HG03097 (cell line): ENCODE measurements around the gene PCA3.
"Not testable (repeated sequence)": the region's sequence is repeated elsewhere in the genome, so short reads cannot be mapped to it uniquely, and the experiment has no call there.

Experiments used
- ATAC-seq: cut with Tn5 transposase; IDR thresholded peaks from one replicate; pipeline ENCODE4 v1.9.1; 2021; ENCODE audit not compliant: unreplicated experiment, low FRiP score

PCA3 gene

DNA sequence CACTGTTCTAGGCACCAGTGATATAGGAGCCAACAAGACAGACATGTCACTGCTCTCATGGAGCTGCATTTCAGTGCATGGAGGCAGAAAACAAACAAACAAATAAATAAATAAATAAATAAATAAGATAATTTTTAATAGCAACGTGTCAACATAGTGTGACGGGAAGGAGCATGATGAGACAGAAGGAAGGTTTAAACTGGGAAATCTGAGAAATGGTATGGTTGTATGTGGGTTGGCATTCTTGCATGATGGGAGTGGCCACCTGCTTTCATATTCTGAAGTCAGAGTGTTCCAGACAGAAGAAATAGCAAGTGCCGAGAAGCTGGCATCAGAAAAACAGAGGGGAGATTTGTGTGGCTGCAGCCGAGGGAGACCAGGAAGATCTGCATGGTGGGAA lies at the start of gene PCA3:
Gene PCA3 (plus strand): TSS at position 301 of the 400 bp plus-strand sequence.
- no peak for ATAC-seq

DNA sequence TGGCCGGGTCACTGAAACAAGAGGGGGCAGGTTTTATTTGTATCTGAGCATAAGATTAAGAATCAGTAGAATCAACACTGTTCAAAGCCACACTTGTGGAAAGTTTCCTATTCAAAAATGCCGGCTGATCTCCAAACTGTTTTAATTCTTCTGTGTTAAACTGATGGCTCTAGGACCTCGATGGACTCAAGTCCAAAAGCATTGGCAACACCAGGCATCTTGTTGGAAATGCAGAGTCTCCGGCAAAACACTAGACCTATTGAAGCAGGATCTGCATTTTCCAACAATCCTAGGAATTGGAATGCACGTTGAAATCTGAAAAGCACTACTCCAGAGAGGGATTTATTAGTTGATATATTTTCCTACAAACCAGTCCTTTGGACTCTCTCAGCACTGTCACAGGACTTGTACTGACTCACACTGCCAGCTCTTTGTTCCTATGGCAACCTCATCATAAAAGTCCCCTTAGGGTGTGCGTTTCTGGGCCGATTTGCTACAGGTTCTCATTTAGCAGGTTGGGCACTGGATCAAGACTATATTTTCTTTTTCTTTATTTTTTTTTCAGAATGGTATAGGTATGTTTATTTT lies 48.1 kb upstream of the PCA3 start:
- no peak for ATAC-seq

DNA sequence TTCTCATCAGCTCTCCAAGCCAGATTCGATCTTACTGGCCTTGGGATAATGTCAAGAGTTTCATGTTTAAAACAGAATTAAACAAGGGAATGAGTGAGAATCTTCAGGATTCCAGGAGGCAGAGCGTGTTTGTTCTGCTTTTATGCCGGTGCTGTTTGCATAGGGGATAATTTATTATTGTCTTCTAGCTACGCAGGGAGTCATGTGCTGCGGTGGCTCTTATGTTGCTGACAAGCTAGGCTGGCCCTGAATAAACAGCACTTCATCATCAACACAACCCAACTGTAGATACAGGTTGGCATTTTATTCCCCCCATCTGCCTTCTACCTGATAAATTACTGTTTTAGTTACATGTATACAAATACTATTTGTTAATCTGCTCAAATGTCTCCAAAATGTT lies 47.1 kb upstream of the PCA3 start:
- ATAC-seq, result no peak

DNA sequence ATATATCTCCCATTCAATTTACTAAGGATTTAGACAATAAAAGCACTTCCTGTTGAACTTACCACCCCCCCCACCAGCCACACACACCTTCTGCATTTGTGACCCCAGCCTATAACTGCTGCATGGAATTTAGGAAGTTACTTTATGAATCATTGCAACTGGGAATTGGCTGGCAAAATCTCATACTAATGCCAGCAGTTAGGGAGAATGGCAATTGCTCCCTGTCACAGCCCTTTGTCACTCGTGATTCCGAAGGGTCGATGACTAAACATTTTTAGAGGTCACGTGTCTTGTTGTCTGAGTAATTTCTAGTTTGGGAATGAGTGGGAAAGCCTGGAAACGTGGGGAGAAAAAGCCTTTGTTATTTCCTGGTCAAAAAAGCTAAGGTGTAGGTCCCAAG lies 46.6 kb upstream of the PCA3 start:
- ATAC-seq, result no peak

DNA sequence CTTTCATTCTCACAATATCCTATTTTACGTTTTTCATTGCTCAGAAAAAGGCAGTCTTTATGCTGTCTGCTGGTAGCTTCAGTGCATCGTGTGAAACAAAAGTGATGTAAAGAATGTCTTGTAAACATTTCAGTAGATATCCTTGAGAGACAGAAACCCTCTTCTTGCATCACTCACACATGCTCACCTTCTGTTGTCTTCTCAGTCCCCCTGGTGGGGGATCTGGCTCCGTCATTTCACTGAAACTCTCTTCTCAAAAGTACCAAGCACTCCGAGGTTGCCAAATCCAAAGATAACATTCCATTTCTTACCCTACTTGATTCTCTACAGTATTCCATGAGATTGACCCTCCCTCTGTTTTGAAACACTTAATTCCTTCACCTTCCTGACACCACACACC lies 46.1 kb upstream of the PCA3 start:
- no peak for ATAC-seq

DNA sequence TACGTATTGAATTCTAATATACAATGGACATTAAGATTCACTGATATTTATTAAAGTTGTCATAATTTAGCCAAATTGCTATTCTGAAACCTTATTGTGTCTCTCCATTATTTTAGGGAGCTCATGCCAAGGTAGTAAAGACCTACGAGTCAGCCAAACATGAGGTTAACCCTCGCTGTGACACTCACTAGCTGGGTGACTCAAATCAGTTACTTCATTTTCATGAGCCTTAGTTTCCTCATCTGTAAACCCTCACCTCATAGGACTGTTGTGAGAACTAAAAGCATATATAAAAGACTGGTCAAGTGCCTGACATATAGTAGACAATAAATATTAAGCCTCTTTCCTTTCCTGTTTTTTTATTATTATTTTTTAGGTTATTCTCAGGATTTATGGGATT lies 44.0 kb upstream of the PCA3 start:
- ATAC-seq, result no peak

DNA sequence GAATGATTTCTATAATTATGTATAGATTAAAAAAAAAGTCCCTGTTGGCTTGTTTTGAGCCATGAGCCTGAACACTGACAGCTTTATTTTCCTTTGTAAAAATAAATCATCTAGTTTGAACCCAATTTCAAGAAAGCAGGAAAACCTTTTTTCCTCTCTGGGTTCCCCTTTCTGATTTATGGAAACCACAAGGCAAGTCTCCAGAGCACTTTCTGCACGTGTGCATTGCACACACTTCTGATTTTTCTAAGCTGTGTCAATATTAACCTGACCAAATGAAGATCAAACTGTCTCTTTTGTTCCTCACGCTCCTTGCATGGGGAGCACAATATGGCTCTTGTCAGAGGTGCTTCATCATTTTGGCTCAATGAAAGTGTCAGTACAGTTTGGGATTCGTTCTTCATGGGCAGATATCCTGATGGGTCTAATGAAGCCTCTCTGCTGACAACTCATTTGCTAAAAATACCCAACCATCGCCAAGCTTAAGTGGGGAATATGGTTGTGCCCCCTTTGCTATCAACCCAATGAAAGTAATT lies 39.2 kb upstream of the PCA3 start:
- no peak for ATAC-seq

DNA sequence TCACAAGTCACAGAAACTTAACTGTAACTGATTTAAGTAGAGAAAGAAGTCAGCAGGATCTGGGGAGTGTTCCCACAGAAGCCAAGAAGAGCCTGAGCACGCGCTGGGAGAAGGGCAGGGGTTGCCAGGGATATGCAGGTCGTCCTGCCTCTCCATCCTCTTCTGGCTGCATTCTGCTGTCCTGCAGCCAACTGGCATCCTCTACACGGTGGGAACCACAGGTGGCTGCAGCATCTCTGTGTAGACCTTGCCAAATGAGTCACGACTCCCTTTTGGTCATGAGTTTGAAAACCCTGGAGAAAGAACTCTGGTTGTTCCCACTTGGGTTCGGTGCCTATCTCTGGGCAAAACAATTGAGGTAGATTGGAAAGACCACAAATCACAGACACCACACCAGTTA lies 38.4 kb upstream of the PCA3 start:
- no peak for ATAC-seq

DNA sequence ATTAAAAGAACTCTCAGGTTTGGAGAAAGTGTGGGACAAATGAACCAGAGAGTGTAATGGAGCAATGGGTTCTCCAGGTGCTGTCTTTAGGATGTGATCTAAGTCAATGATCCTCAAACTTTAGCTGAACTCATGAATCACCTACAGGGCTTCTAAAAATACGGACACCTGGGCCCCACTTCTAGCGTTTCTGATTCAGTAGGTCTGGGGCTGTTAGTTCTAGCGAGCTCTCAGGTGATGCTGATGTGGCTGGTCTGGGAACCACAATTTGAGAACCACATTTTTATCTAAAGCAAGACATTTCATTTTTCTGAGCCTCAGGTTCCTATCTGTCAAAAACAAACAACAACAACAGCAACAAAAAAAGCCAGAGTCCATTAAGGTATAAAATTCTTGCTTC lies 35.1 kb upstream of the PCA3 start:
- ATAC-seq, result no peak

DNA sequence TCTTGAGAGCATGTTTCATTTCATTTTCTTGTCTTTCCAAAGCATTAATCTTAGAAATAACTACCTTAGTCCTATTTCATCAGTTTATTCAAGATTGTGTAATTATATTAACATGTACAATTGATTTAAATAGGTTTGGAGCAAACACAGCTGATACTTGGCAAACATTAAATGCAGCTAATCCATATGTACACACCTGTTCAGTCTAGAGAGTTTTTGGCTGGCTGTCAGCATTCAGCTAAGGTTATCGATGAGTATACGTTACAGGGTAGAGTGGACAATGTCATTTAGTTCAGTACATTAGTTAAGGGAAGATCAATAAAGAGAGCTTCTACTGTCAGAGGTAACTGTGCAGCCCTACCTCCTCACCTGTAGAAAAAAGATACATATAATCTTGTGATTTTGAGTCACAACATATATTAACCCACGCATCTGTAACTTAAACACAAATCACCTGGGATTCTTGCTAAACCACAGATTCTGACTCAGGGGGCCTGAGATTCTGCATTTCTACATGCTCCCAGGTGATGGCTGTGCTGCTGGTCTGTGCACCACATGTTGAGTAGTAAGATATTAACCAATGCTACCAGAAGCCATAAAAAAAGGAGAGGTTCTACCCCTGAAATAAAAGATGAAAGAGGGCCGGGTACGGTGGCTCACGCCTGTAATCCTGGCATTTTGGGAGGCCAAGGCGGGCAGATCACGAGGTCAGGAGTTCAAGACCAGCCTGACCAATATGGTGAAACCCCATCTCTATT lies 34.1 kb upstream of the PCA3 start:
- no peak for ATAC-seq

DNA sequence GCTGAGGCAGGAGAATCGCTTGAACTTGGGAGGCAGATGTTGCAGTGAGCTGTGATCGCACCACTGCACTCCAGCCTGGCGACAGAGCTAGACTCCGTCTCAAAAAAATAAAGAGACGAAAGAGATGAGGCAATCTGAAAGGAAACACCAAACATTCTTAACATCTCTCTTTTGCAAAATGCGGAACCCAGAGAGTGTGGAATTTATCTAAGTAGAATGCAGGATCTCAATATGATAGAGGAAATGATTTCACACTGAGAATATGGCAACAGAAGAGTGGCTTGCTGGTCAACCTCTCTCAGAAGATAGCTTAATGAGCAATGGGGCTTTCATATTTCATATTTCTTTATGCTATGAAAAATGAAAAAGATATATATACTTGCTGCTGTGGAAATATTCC lies 33.4 kb upstream of the PCA3 start:
- no peak for ATAC-seq

DNA sequence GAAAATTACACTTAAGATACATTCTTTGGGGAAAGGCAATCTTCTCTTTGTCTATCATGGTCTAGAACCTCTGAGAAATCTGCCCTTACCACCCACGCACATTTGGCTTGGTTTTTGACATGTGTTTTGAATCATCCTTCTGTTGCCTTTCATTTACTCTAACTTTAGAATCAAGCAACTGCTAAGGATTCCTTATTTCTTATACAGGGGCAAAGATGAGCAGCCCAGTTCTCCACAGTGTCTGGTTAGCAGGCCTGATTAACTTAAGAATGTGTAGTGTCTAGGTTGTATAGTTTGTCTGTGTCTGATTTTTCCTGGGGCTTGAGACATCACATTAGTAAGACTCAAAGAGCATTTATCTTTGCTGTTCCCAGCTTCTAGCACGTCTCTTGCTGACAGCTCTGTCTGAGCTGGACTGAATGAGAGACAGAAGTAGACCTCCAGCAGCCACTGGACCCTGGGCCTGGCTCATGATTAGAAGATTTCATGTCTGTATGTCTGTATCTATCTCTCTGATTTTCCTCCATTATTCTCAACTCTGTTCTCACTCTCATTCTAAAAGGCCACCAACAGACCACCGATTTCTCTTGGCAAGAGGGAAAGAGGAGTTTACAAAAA lies 31.8 kb upstream of the PCA3 start:
- ATAC-seq, result no peak

DNA sequence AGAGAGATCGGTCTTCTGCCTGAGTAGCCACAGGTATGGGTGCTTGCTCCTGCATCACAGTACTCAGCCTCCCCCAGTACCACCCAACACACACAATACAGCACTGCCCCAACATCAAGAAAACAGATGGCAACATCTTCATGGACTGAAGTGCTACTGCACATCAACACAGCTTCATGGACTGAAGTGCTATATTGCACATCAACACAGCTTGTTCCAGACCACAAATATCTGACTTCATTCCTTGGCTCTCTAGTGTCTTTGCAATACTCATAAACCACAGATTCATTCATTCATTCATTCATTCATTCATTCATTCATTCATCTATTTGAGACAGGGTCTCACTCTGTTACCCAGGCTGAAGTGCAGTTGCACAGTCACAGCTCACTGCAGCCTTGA lies 31.1 kb upstream of the PCA3 start:
- no peak for ATAC-seq

DNA sequence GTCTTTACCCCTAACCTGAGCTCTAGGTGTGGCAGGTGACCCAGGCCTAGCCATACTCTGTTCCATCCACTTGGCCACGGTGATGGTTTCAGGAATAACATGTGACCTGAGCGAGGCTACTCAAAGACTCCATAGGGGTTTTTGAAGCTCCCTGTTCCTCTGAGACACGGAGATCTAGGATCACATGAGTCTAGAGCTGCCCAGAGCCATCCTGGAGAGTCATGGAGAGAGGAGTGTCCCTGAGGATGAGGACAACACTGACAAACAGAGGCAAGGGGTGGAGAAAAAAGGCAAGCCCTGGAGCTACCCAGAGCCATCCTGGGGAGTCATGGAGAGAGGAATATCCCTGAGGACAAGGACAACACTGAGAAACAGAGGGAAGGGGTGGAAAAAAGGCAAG lies 29.5 kb upstream of the PCA3 start:
- no peak for ATAC-seq

DNA sequence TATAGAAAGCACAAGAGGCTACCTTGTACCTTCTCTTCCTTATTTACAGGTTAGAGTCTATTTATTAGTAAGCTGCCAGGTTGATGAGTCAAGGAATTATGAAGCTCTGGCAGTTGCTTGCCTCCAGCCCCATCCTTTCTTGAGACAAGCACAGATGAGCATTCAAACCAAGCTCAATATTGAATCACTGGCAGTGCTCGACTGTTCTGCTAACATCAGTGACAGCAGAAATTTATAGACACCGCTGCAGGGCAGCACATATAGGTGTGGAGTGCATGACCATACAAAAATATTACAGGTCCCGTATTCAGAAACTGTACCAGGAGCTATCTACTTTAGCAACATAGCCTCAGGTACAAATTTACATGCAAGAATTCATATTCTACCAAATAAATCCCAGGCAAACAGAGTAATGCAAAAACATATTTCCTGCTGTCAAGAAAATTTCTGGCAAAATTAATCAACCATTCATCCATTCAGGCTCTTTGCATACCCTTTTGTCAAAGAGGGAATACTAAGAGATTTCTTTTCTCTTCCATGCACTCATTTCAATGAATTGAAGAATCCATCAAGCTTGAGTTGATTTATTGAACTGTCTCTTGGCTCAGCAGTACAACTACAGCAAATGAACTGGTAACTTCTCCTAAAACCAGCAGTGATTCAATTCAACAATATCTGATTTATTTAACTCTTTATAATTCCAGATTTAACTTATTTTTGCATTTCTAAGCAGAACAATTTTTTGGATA lies 26.9 kb upstream of the PCA3 start:
- ATAC-seq, result no peak

DNA sequence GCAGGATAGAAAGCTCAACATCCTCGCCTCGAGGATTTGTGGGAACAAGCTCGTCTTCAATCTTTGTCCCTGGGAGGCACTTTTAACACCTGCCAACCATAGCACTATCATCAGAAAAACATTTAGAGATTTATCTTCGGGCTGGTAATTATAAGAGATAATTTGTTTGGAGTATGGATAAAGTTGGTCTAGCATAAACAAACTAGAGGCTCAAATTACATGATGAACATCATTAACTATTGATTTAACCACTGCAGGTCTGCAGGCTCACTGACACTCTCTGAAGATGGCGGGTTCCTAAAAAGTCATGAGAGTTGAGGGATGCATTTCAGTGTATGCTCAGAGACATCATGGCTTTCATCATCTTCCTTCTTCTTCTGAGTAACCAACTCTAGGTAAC lies 25.8 kb upstream of the PCA3 start:
- ATAC-seq, result no peak

DNA sequence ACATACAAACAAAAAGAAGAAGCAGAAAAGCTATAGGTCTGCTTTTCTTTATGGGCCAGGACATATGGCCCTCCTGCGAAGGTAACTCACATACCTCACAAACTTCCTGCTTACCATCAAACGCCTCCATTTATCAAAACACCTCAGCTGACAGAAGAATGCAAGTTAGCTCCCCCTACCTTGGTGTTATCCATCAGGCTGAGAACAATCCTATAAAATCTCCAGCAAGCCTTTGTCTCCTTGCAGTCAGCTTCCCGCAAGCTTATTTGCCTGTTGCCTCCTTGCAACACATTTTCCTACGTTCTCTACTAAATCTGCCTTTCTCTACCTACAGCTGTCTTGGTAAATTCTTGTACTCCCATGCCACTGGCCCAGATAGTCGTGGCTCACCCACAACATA lies 22.7 kb upstream of the PCA3 start:
- no peak for ATAC-seq

DNA sequence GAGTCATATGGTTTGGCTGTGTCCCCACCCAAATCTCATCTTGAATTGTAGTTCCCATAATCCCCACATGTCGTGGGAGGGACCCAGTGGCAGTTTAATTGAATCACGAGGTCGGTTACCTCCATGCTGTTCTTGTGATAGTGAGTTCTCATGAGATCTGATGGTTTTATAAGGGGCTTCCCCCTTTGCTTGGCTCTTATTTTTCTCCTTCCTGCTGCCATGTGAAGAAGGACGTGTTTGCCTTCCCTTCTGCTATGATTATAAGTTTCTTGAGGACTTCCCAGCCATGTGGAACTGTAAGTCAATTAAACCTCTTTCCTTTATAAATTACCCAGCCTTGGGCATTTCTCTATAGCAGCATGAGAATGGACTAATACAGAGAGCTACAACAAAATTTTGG lies 21.3 kb upstream of the PCA3 start:
- not testable (repeated sequence) for ATAC-seq

DNA sequence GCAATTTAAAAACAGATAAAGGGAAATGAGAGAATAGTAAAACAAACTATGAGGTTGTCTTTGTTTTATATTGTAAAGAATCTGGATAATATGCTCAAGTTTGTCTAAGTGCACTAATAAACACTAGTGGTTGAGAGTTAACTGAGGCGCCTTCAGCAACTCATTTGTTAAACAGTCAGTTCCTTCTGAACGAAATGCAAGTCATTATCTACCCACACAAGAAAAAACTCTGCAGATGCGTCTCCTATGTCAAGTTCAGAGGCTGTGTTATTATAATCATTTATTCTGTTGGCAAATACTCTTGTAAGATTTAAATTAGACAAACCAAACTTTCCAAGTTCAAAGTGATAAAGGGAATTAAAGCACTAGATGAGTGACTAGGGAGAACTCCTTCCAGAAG lies 20.3 kb upstream of the PCA3 start:
- no peak for ATAC-seq

DNA sequence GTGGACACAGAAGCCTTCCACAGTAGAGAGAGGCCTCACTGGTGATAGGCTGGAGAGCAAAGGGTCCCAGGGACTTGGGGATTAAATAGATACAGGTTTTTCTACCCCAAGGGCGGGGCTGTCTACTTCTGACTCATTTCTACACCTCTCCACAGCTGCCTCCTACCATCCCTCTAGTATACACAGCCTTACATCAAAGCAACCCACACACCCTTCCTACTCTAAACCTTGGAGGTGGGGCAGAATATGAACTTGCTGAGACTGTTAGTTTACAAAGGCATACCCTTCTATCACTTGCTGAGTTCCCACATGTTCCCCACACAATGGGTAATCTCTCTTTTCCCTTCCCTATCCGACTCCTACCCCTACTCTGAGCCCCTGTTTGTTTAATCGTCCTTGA lies 19.9 kb upstream of the PCA3 start:
- no peak for ATAC-seq

DNA sequence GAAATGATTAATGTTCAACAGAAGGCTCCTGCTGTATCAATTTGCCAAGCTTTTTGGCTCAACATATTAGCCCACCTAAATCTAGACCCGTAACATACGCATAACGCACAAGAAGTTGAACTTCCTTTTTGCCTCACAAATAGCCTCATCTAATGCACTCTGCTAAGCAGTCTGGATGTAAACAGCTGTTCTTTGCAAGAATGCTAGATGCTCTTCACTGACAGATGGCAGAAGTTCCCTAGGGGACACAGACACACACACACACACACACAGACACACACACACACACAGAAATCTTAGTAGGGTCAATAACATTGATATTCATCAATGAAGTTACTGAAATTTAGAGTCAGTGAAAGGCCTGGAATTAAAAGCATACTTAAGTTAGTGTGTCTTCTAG lies 13.2 kb upstream of the PCA3 start:
- no peak for ATAC-seq
